ENCODE results near the gene CDRT4.

CDRT4 gene

GRCh38 chr17:15468126-15468525, 705 bp upstream of the CDRT4 start:
- DNase-seq (ENCODE audit: low spot score) = no peak
- no peak for TF ChIP-seq CTCF (IDR thresholded peaks at IDR 0.05; ENCODE audit: extremely low read depth, missing control alignments)

GRCh38 chr17:15466131-15466530, 1.3 kb downstream of the CDRT4 start:
- no peak for DNase-seq (ENCODE audit: low spot score)
- TF ChIP-seq CTCF (IDR thresholded peaks at IDR 0.05; ENCODE audit: extremely low read depth, missing control alignments) = no peak

- no peak for DNase-seq (ENCODE audit: low spot score)
- TF ChIP-seq CTCF (IDR thresholded peaks at IDR 0.05; ENCODE audit: extremely low read depth, missing control alignments) = no peak
Observed at GRCh38 chr17:15465045-15465701, 2.2 kb downstream of the CDRT4 start.

DNA sequence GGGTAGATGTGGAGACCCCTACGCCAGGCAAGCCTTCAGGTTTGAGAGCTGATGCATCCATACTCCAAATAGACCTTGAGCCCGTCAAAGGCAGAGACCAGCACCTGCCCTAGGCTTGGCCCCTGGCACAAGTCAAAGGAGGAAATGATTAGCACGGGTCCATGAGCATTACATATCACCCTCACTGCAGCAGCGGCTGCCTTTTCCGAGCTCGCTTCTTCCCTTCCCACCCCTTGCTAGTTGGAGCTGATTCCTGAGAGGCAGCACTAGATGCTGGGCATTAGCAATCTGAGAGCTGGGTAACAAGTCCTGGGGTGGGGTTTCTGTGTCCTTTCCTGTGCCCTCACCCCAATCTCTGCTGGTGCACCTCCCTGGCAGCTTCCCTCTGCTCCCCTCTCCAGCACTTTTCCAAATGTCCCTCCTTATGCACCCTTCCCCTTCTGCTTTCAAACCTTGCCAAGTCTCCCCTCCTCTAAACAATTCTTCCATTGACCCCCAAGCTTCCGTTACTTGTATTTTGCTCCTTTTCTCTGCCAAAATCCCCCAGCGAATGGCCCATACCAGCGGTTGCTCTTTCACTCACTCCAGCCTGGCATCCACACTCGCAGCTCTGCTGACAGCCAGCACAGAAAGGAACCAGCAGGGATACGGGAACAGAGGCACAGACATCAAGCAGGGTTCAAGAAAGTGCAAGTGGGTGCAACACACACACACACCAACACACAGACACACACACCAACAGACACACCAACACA, 3.0 kb downstream of the CDRT4 start:
- no peak for TF ChIP-seq CTCF (IDR thresholded peaks at IDR 0.05; ENCODE audit: extremely low read depth, missing control alignments)
- no peak for DNase-seq (ENCODE audit: low spot score)

- TF ChIP-seq CTCF (IDR thresholded peaks at IDR 0.05; ENCODE audit: extremely low read depth, missing control alignments) = no peak
- no peak for DNase-seq (ENCODE audit: low spot score)
Observed at GRCh38 chr17:15462976-15463772, 4.2 kb downstream of the CDRT4 start.

DNA sequence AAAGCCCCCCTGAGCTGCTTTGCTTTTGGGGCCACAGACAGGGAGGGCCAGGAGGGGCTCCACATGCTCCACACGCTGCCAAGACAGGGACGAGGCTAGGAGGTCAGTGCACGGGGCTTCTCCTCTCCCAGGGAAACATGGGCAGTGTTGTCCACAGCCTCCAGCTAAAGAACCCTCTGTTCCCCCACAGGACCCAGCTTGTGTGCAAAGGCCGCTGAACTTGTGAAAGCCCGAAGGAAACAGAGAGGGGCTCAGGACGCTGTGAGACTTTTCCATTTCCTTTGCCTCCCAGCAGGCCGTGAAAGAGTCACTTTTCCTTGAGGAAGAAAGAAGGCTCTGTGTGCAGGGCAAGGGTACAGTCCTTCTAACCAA, 9.7 kb downstream of the CDRT4 start:
- no peak for TF ChIP-seq CTCF (IDR thresholded peaks at IDR 0.05; ENCODE audit: extremely low read depth, missing control alignments)
- no peak for DNase-seq (ENCODE audit: low spot score)
